Activated T-cell treated with anti-CD3 and anti-CD28 coated beads for 48 hours (primary cell): ENCODE data around the gene SOAT2.

Source experiments
- DNase-seq: peaks from one replicate; pipeline ENCODE4 v3.0.0-alpha.2; 2020; ENCODE audit warnings: low read depth

Gene SOAT2

DNA sequence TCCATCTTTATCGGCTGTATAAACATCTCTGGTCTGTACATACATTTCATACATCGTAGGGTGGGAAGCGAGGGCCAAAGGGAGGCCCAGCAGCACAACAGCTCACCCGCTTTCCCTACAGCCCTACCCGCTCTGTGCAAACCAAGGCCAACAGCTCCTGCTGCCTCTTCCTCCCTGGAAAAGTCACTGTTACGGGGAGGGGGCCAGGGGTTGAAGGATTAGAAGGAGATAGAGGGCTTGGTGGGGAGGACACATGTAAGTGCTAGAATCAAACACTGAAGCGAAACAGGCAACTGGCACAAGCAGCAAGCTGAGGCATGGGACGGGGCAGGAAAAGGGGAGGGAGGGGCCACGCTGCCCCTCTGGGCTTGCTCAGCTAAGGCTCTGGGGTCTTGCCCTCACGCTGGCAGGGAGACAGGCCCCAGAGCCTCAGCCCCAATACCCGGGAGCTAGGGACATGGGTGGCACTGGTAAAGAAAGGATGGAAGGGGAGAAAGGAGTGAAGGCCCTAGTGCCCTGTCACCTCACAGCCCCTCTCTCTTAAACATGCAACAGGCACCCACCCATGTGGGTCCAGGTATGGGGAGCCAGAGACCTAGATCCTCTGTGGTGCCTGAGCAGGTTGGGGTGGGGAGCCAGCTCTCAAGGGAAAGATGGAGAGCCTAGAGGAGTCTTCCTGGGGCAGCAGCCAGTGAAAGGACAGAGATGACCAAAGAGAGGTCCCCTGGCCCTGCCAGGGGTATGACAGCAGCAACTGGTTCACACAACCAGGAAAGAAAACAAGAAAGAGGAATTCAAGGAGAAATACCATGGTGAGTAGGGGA, 38.5 kb upstream of the SOAT2 start:
- DNase-seq = no peak

DNA sequence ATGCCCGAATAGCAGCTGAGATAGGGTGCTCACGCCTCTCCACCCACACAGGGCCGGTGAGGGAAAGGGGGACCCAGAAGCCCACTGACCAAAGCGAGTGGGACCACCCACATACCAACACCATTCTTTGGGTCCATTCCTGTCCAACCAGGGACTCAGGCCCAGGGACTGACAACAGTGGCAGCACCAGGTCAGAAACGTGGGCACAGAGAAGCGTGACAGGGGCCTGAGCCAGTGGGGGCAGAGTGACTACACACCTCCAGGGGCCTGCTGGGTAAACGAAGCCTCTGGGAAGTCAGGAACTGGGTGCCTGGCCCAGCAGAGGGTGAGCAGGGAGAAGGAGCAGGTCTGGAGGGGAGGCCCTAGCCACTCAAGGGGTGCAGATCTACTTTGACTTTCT, 37.8 kb upstream of the SOAT2 start:
- DNase-seq = no peak

DNA sequence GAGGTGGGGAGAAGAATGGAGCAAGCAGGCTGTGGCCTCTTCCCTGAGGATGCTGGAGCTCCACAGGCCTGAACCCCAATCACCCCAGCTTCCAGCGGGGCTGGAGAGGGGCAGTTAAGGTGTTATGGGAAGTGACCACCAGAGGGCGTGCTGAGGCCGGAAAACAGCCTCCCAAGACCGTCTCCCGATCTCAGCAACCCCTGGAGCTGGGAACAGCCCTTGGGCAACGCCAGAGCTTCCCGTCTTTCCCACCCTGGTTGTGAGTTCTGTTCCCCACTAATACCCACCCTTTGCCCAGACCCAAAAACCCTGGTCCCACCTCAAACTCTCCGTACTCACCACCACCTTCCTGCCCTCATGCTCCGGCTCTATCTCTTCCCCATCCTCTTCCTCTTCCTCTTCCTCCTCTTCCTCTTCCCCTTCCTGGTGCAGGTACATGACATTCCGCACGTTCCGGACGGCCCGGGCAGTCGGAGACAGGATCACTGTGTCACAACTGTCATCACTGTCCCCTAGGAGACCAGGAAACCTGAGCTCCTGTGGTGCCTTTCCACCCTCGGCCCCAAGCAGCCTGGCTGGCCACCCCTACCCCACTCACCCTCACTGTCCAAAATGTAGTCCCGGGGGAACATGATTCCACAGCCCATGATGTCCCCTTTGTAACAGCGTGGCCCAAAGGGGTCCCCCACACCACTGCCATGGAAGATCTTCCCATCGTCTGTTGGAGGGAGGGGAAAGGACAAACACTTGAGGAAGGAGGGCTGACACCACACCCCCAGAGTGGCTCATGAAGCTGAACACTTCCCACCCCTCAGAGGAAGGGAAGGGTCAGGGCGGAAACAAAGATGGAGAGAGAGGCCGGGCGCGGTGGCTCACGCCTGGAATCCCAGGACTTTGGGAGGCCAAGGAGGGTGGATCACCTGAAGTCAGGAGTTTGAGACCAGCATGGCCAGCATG, 37.0 kb upstream of the SOAT2 start:
- DNase-seq = peak; percentile 54

DNA sequence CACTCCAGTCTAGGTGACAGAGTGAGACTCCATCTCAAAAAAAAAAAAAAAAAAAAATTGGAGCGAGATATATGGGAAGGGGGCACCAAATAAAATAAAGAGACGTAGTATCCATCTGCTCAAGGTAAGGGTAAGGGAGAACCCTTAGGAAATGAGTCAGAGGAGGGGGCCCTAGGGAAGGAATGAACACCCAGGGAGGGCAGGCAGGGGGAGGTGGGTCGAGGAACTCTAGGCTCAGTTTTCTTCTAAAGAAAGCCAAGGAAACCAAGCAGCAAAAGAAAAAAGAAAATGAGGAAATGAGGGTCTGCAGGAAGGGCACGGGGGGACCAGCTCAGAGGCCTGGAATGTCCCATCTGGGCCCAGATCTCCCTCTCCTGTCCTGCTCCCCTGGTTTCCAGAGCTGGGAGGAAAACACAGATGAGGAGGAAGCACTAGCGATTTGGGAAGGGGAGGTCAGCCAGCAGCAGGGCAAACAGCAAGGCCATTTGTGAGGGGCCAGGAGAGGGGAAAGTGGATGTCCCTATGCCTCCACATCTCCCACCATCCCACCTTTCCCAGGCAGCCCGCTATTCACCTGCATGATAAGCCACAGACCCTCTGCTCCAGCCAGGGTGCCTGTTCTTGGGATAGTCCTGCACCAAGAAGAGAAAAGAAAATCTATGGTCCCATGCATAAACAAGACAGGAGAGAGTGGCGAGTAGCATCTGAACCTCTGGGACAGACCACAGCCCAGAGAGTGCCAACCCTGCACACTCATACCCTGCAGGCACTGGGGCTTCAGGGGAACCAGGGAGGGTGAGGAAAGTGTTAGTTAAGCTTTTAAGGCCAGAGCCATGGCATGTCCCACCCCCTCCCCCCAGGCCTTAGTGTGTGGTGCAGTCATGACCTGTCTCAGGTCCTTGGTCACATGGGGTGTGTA, 36.0 kb upstream of the SOAT2 start:
- no peak for DNase-seq

DNA sequence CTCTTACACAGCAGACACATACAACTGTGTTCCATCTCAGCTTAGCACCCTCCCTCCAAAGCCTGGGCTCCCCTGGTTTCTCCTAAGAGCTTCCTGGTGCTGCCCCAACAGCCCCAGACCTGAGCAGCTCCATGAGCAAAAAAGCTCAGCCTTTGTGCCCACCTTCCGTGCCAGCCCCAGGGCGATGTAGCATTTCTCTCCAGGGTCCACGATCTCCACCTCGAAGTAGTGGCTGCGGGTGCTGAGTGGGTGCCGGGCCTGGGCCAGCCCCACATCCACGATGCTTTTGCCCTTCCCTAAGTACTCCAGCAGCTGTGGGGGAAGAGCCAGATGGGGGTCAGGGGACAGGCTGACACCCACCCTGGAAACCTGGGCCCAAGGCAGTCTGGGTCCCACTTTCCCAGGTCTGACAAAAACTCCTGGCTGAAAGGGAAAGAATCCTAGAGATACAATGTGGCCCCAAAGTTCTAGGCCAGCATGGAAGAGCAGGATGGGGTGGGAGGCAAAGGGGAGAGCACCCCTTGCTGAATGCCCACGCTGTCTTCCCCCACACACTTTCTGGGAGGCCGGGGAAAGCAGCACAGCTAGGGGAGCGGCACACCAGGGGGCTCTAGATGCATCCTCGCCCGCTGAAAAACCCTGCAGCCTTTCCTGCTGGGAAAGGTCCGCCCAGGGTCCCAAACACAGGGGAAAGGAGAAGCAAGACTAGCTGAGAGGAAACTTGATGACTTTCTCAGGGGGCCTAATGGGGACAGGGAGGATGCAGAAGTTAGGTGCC, 35.1 kb upstream of the SOAT2 start:
- no peak for DNase-seq

DNA sequence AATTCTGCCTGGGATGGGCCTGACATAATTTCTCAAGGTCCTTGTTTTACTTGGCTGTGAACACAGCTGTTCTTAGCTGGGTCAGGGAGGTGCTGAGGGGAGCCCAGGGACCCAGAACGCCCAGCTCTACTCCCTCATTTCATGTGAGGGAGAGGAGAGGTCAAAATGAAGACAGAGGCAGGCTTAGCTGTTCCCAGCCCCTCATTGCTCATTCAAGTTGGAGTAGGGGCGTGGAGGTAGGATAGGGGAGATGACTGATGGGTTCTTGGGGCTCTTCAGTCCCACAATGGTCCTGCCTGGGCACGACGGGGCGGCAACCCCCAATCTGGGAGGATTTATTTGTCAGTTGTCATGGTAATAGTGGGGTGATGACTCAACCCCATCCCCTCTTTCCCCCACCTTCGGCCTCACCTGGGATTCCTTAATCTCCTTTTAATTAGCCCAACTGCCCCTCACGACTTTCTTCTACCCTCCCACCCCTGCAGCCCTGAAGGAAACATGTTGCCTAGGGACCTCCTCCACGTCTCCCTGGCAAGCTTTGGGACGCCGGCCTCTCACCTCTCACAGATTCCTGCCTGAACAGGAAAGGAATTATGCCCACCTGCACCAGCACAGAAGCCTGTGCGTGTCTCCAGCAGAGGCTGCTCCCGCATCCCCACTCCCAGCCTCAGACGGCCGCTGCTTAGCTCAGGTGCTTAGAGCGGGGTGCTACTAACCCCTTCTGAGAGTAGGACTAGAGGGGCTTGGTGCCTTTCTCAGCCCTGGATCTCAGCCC, 34.3 kb upstream of the SOAT2 start:
- no peak for DNase-seq

DNA sequence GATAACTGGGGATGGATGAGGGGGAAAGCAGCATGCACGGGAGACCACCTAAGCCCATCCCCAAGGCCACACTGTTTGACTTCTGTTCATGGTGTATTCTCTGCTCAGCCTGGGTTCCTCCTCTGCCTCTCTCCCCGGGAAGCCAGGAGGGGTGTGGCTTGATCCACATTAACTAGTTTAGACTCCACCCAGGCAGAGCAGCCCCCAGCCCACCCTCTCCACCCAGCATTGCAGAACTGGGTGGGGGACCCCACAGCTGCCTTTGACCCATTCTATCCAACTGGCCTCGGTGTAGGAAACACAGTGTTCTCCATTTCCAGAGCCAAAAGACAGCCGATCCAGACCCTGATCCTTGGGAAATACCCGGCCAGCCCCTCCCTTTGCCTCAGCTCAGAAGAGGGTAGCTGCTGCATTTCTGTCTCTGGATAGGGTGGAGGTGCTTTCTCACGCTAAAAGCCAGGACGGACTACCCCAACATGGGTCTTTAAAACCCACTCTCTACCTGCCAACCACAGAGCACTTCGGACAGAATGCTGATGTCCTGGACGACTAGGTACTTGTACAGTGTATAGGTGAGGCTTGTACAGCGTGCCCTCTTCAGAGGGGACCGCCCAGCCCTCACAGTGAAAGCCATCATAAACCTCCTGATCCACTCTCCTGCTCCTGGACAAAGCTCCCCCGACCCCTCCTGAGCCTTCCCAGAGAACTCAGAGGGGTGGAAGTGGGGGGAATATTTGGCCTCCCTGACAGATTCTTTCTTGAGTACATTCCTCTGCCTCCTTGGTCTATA, 33.5 kb upstream of the SOAT2 start:
- DNase-seq = no peak

DNA sequence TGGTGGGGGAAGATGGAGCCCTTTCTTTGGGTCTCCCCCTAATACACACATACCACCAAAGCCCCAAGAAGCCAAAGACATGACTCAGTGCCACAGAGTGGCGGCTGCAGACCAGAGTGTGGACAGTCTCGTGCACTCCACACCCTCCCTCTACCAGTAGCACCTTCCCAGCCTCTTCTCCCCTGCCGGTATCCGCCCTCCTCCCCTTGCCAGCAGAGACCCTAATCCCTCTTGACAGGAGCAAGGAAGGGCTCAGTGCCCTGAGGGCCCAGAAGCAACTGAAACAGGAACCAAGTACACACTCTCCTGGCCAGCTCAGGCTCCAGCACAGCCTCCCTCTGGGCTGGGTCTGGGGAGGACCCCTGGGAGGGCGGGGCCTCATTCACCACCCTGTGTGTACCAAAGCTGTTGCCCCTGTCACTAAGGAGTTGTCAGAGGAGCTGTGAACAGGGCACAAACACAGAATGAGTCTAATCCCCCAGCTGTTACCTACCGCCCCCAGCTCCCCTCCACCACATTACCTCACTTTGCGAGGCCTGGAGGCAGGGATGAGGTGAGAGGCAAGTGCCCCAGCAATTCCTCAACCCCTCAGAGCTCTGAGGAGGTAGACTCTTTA, 32.3 kb upstream of the SOAT2 start:
- no peak for DNase-seq

DNA sequence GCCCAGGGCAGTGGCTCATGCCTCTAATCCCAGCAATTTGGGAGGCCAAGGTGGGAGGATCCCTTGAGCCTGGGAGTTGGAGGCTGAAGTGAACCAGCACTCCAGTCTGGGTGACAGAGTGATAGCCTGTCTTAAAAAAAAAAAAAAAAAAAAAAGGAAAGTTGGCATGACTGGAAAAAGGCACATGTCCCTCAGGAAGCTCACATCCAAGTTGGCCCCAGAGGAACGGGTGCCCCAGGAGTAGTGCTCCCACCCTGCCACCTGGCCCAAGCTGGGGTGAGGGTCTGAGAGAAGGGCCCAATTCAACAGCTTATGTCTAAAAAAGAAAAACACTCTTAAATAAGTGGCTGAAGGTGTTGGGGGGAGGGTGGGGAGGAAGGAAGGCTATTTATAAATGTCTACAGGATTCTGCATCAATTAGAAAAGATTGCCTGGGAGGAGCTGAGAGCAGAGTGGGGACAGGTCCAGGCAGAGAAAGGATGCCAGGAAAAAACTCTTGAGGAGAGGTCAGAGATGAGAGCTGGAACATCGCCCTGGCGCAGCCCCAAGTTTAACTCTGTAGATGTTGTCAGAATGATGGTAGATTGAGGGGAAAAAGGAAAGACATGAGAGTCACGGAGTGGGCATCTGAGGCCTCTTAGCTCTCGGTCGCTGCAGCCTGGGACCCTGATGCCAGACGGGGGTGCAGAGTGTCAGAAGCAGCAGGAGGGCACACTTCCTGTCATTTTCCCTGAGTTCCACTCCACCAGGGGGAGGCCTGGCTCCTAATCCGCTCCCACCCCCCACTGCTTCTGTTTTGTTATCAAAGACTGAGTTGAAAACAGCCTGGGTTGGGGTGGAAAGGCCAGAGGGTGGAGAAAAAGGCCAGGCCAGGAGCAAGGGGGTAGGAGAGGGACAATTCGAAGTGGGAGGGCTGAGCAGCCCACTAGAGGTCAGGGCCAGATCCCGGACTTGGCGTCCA, 31.4 kb upstream of the SOAT2 start:
- no peak for DNase-seq

DNA sequence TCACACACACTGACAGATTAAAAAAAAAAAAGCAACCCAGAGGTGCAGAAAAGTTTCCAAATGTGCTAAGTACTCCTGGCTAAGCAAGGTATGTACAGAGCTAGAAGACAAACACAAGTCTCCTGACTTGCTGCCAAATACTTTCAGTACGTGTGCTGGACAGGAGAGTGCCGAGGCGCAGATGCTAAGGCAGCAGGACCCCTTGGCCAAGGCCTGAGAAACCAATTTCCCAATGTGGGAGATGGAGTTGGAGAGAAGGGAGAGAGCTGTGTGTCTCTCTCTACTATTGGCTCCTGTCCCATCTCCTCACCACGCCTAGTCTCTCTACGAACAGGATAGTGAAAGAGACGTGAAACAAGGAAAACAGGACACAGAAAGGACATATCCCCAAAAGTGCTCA, 29.4 kb upstream of the SOAT2 start:
- no peak for DNase-seq

DNA sequence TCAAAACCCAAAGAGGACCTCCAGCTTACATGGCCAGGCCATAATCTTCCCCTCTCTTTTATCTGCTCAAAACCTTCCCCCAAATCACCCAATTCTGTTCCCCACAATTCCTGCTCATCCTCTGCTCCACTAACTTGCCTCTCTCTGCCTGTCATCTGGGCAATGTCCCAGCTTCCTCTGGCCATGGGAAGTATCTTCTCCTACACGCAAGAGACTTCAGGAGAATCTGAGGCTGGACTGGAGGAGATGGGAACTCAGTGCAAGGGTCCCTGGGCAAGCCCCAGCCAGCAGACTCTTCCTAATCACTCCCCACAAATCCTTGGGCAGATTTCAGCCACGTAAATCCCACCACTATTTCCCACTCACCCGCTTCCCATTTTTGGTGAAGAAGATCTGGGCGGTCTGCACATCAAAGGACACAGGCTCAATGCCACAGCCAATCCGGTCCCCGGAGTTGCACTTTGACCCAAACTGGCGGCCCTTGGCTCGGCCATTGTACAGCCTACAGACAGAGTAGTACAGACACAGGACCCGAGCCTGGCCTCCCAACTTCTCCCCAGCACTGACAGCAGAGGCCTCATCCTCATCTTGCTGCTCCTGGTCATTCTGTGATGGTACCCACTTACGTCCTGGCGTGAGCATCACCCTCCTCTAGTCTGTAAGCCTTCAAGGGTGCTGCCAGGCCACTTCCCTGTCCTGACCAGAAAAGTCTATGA, 28.8 kb upstream of the SOAT2 start:
- no peak for DNase-seq

DNA sequence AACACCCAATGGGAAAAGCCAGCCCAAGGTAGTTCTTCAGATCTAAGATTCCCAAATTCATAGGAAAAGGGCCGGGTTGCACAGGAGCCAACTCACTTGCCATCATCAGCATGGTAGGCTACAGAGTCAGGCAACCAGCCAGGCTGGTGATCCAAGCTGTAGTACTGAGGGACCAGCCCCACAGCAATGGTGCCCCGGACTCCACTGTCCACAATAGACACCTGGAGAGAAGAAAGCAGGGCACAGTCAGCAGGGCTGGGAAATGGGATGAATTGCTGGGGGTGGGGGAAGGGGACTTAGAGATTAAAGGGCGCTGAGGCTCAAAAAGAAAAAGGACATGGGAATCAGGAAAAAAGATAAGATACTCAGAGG, 28.3 kb upstream of the SOAT2 start:
- no peak for DNase-seq

DNA sequence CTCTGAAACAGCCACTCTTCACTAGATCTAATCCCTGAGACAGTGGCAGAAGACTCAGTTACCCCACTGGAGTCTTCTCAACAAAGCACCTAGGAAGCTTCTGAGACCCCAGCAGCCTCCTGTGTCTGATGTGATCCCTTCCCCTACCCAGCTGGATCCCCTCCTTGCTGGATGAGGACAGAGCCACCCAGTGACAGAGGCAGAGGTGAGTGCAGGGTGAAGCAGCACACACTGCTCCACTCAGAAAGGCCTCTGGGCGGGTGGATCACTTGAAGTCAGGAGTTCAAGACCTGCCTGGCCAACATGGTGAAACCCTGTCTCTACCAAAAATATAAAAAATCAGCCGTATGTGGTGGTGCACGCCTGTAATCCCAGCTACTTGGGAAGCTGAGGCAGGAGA, 26.8 kb upstream of the SOAT2 start:
- no peak for DNase-seq

DNA sequence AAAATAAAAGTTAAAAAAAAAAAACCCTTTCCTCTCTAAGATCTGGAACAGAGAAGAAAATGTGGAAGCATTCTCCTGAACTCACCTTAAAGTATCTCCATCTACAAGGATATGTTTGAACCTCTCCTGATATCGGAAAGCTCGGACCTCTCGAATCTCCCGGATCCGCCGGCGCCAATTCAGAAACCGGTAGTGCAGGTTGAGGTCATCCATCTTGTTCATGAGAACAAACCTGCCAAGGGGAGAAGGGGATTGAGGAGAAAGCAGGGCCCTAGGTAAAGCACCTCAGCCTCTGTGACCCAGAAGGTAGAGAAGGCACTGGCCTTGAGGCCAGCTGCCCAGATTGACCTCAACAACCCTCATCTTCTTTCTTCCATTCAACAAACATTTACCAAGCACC, 26.3 kb upstream of the SOAT2 start:
- no peak for DNase-seq

DNA sequence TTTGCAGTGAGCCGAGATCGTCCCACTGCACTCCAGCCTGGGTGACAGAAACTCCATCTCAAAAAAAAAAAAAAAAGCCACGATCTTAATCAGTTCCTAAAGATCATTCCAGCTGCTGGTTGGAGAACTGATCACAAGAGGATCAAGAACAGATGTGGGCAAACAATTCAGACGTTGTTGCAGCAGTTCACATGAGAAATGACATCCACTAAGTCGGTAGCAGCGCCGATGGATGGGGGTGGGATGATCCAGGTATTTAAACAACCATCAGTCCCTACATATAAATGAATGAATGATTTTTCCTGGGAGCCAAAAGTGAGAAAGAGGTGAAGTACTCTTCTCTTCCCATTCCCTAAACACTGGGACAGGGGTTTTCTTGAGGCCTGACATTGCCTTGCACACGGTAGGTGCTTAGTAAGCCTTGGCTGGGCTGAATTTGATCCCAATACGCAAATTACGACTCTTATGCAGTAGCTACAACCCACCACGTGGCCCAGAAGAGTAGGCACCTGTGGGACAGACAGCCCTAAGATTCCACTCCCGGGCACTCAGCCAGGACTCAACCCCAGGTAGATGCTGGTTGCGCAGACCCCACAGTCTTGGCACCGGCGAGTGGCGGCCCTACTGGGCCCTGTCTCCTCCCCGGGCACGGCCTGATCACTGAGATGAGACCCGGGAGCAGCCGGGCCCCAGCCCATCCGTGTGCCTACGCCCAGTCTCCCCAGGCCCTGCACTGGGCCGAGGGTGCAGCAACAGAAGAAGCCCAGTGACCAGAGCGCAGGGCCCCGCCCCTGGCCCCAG, 24.7 kb upstream of the SOAT2 start:
- no peak for DNase-seq
